ENCODE results near the gene ABHD16B. TPM values are rescaled to one million over a fixed set of nuclear protein-coding genes. Genes with fewer than 3 reads are reported as not detected.
"Not testable (repeated sequence)": the region's sequence is repeated elsewhere in the genome, so short reads cannot be mapped to it uniquely, and the experiment has no call there.

ABHD16B gene
- polyA plus RNA-seq, 3 donors = not detected

GRCh38 chr20:63863798-63864544, 2.7 kb downstream of the ABHD16B start:
- DNase-seq (ENCODE audit: extremely low read depth in 1 of 11, low read depth in 9 of 11, low spot score in 4 of 11) = peak in 2 of 11 donors; percentile 72 to 73

GRCh38 chr20:63864545-63864977, 3.3 kb downstream of the ABHD16B start:
- no peak for DNase-seq (ENCODE audit: extremely low read depth in 1 of 11, low read depth in 9 of 11, low spot score in 4 of 11)

GRCh38 chr20:63864978-63865640, 3.8 kb downstream of the ABHD16B start, which contains the start of gene TPD52L2:
Gene TPD52L2, plus strand, starts transcription at chr20:63865270. Its CDS starts 96 bp downstream, at chr20:63865366.
- DNase-seq (ENCODE audit: extremely low read depth in 1 of 11, low read depth in 9 of 11, low spot score in 4 of 11) = peak; percentile 91 to 99 (median 96)

- not testable (repeated sequence) for DNase-seq (ENCODE audit: extremely low read depth in 1 of 11, low read depth in 9 of 11, low spot score in 4 of 11)
Observed at GRCh38 chr20:63867042-63867441, 5.7 kb downstream of the ABHD16B start.

- DNase-seq (ENCODE audit: extremely low read depth in 1 of 11, low read depth in 9 of 11, low spot score in 4 of 11) = no peak
Observed at GRCh38 chr20:63868264-63868663, 7.0 kb downstream of the ABHD16B start.

GRCh38 chr20:63873477-63873971, 12.2 kb downstream of the ABHD16B start:
- no peak for DNase-seq (ENCODE audit: extremely low read depth in 1 of 11, low read depth in 9 of 11, low spot score in 4 of 11)

- not testable (repeated sequence) for DNase-seq (ENCODE audit: extremely low read depth in 1 of 11, low read depth in 9 of 11, low spot score in 4 of 11)
Observed at GRCh38 chr20:63874241-63874640, 12.9 kb downstream of the ABHD16B start.

GRCh38 chr20:63876489-63877036, 15.3 kb downstream of the ABHD16B start:
- no peak for DNase-seq (ENCODE audit: extremely low read depth in 1 of 11, low read depth in 9 of 11, low spot score in 4 of 11)

GRCh38 chr20:63877755-63878470, 16.6 kb downstream of the ABHD16B start:
- DNase-seq (ENCODE audit: extremely low read depth in 1 of 11, low read depth in 9 of 11, low spot score in 4 of 11) = no peak

- DNase-seq (ENCODE audit: extremely low read depth in 1 of 11, low read depth in 9 of 11, low spot score in 4 of 11) = no peak
Observed at GRCh38 chr20:63878899-63879663, 17.8 kb downstream of the ABHD16B start.

- DNase-seq (ENCODE audit: extremely low read depth in 1 of 11, low read depth in 9 of 11, low spot score in 4 of 11) = not testable (repeated sequence)
Observed at GRCh38 chr20:63880901-63881300, 19.6 kb downstream of the ABHD16B start.

- no peak for DNase-seq (ENCODE audit: extremely low read depth in 1 of 11, low read depth in 9 of 11, low spot score in 4 of 11)
Observed at GRCh38 chr20:63881451-63882226, 20.3 kb downstream of the ABHD16B start.

- no peak for DNase-seq (ENCODE audit: extremely low read depth in 1 of 11, low read depth in 9 of 11, low spot score in 4 of 11)
Observed at GRCh38 chr20:63882257-63883200, 21.2 kb downstream of the ABHD16B start.

- no peak for DNase-seq (ENCODE audit: extremely low read depth in 1 of 11, low read depth in 9 of 11, low spot score in 4 of 11)
Observed at GRCh38 chr20:63883201-63883593, 21.9 kb downstream of the ABHD16B start.

GRCh38 chr20:63884506-63885263, 23.4 kb downstream of the ABHD16B start:
- no peak for DNase-seq (ENCODE audit: extremely low read depth in 1 of 11, low read depth in 9 of 11, low spot score in 4 of 11)

All from renal cortex interstitium (tissue), 11 donors.